ENCODE results near the gene NRG3. TPM values are rescaled to one million over a fixed set of nuclear protein-coding genes. Genes with fewer than 3 reads are reported as not detected.

NRG3 gene
- total RNA-seq, 4 donors from 2014 or later = 0.22 to 2.4 TPM; not detected in 2

DNA sequence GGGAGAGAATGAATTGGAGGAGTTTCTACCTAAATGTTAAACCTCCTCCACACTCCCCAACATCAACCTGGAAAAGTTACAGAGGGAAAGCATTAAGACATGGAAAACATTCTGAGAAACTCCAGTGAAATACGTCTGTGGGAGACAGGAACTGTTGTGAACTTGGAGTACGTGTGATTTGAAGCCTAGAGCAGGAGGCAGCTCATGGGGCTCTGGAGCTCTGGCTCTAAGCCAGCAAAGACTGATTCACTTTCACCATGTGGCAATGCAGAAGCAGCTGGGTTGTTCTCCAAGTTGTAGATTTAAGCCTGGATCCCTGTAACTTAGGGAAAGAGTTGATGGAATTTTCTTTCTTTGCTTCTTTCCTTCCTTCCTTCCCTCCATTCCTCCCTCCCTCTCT lies 503.2 kb downstream of the NRG3 start:
- TF ChIP-seq, protein P1, sequence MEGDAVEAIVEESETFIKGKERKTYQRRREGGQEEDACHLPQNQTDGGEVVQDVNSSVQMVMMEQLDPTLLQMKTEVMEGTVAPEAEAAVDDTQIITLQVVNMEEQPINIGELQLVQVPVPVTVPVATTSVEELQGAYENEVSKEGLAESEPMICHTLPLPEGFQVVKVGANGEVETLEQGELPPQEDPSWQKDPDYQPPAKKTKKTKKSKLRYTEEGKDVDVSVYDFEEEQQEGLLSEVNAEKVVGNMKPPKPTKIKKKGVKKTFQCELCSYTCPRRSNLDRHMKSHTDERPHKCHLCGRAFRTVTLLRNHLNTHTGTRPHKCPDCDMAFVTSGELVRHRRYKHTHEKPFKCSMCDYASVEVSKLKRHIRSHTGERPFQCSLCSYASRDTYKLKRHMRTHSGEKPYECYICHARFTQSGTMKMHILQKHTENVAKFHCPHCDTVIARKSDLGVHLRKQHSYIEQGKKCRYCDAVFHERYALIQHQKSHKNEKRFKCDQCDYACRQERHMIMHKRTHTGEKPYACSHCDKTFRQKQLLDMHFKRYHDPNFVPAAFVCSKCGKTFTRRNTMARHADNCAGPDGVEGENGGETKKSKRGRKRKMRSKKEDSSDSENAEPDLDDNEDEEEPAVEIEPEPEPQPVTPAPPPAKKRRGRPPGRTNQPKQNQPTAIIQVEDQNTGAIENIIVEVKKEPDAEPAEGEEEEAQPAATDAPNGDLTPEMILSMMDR (IDR thresholded peaks at IDR 0.05; ENCODE audit: low read depth) = no peak

DNA sequence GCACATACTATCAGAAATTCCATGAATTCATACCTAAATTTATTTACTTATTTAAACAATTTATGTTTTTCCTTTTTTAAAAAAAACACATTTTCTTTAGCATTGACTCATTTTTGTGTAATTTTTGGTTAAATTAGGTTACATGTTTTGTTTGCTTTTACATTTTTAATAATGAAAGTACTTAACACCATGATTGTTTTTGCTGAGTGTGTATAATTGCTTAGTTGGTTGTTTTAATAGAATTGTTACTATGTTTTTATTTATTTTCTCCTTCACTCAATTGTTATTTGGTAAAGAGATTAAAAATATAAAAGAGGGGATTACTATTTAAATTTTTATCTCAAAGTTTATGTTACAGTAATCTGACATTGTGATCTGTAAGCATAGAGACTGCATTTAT lies 508.4 kb downstream of the NRG3 start:
- TF ChIP-seq, protein P1 (IDR thresholded peaks at IDR 0.05; ENCODE audit: low read depth) = no peak

DNA sequence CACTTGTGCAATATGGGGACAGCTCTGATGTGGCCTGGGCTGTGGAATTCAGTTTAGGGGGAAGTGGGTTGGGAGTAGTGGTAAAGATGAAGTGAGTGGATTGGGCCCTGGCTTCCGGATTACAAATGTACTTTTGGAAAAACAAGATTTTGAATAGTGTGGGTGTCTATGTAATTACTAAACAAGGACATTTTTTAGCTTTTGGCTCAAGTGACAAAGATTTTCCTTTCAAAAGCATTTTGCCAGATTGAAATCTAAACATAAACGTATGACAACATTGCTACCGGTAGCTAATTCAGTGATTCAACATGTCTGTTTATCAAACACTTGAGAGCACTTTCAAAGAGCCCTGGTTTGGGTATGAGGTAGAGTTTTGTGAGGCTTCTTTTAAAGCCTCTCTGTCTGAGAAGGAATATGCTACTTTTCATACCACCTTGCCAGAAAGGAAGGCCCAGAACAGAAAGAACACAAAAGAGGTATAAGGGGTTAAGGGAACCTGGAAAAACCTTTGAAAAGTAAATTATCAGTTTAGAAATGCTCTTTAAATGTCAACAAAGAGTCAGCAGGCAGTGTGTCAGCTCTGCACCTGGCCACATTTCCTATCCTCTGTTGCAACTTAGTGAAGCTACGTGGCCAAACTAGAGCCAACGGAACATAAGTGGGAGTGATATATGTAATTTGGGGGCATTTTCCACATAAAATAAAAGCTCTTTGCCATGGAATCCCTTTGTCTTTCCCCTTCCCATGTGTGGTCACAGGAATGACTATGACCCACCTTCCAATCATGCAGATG lies 516.1 kb downstream of the NRG3 start:
- TF ChIP-seq, protein P1 (IDR thresholded peaks at IDR 0.05; ENCODE audit: low read depth) = no peak

DNA sequence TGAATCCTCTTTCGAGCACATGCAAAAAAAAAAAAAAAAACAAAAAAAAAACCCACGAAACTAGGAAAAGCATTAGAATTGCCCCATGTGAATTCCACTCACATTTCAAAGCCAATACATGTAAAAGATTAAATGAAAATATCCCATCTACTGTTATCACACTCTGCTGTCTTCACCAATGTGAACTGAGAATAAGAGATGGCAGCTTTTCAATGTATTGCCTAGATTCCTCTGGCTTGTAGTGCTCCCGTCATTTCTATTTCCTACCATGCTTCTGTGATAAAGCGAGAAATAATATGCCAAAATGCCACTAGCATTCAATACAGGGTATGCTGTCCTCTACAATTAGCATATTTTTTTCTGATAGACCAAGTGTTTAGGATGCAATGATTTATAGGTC lies 517.0 kb downstream of the NRG3 start:
- TF ChIP-seq, protein P1 (IDR thresholded peaks at IDR 0.05; ENCODE audit: low read depth) = no peak

DNA sequence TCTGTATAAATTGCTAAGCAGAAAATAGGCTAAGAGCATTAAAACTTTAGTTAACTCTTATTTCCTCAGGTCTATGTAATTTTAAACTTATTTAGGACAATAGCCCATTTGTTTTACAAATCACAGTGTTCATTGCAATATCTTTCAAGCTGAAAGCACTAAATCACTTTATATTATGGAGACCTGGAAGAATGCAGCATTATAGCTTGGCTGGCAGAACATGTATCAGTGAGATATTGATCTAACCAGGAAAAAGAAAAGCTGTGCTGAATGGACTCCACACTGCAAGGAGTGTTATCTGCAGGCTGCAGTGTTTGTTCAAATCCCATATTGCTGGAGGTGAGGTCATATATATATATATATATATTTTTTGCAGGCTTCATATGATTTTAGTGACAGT lies 517.5 kb downstream of the NRG3 start:
- TF ChIP-seq, protein P1 (IDR thresholded peaks at IDR 0.05; ENCODE audit: low read depth) = no peak

DNA sequence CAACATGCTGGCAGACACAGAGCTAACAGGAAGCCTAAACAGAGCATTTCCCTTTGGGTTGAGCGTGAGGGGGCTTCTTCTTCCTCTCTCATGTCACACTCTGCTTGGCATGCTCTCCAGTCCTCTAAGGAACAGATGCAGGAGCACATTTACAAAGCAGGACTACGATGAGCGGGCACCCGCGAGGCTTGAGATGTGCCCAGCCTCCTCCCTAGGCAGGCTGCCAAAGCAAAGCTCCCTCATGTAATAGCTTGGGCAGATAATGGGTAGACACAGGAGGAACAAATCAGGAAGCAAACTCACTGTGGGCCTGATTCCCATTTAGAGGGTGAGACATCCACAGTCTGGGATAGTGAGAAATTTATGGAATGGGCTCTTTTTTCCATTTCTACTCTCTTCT lies 519.1 kb downstream of the NRG3 start:
- TF ChIP-seq, protein P1 (IDR thresholded peaks at IDR 0.05; ENCODE audit: low read depth) = no peak

DNA sequence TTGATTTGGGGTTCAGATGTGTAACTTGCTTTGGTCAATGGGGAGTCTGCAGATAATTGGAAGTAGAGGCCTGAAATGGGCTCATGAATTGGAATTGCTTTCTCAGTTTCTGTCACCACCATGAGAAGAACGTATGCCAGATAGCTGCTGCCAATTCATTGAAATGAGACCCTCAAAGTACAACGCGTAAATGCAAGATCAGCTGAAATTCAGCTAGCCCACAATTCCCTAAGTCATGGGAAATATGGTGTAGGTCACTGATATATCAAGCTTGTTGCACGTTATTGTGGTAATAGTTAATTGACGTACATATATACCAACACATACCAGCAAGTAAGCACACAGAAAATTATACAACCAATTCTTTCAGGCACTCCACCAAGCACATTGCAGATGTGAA lies 520.0 kb downstream of the NRG3 start:
- TF ChIP-seq, protein P1 (IDR thresholded peaks at IDR 0.05; ENCODE audit: low read depth) = no peak

All from subcutaneous adipose tissue (tissue), 4 donors.